ENCODE measurements around the gene VIPAS39. TPM values are rescaled to one million over a fixed set of nuclear protein-coding genes. Genes with fewer than 3 reads are reported as not detected.
"Not testable (repeated sequence)": the region's sequence is repeated elsewhere in the genome, so short reads cannot be mapped to it uniquely, and the experiment has no call there.

The VIPAS39 gene
- total and polyA plus RNA-seq, 9 donors: 19.9 to 24.0 (median 22.2) TPM

DNA sequence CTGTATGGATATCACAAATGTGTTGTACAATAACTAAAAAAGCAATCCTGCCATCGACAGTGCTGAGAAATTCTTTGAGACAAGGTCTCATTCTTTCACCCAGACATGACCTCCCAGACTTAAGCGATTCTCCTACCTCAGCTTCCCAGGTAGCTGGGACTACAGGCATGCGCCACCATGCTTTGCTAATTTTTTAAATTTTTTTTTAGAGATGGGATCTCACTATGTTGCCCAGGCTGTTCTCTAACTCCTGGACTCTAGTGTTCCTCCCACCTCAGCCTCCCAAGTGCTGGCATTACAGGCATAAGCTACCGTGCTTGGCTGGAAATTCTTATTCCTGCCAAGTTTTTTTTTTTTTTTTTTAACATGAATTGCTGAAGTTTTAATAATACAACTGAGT lies 17.5 kb downstream of the VIPAS39 start:
- no peak overlapping the region for H3K4me3 ChIP-seq (ENCODE audit: low read length)
- WGBS (ENCODE audit: insufficient coverage): no CpG with 5 or more reads among the region's 4 CpGs
- H3K9me3 ChIP-seq (replicated peaks; ENCODE audit: control insufficient read depth, low read depth, low read length): no peaks in the 10 kb centered on the region
- H3K27me3 ChIP-seq (ENCODE audit: control insufficient read depth, insufficient read depth, low read length): no peaks in the 10 kb centered on the region
- DNase-seq: no peak
- no peaks in the 10 kb centered on the region for H3K4me1 ChIP-seq (ENCODE audit: control insufficient read depth, insufficient read depth, low read length)
- H3K36me3 ChIP-seq (ENCODE audit: control insufficient read depth, insufficient read depth, low read length): peaks cover 62% of the 10 kb centered on the region
- H3K27ac ChIP-seq (ENCODE audit: low read length): no peak overlapping the region

DNA sequence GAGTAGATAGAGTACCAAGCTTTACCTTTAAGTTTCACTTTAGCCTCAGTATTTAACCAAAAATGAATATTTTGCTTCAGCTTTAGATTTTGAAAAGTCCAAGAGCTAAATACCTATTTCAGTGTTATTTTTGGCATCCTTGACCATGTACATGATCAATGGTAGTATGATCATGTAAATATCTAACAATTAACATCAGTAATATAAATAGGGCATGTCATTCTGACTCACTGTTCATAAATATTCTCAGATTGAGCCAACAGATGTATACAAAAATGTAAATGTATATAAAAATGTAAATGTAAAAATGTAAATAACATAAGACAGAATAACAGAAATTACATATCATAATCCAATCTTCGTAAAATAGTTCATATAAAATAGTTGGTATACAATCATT lies 18.8 kb downstream of the VIPAS39 start:
- no peaks in the 10 kb centered on the region for H3K9me3 ChIP-seq (replicated peaks; ENCODE audit: control insufficient read depth, low read depth, low read length)
- DNase-seq: no peak
- H3K27ac ChIP-seq (ENCODE audit: low read length): no peak overlapping the region
- H3K27me3 ChIP-seq (ENCODE audit: control insufficient read depth, insufficient read depth, low read length): no peaks in the 10 kb centered on the region
- H3K36me3 ChIP-seq (ENCODE audit: control insufficient read depth, insufficient read depth, low read length): peaks cover 64% of the 10 kb centered on the region
- no peak overlapping the region for H3K4me3 ChIP-seq (ENCODE audit: low read length)
- WGBS (ENCODE audit: insufficient coverage): no CpG with 5 or more reads among the region's 1 CpG
- H3K4me1 ChIP-seq (ENCODE audit: control insufficient read depth, insufficient read depth, low read length): no peaks in the 10 kb centered on the region

DNA sequence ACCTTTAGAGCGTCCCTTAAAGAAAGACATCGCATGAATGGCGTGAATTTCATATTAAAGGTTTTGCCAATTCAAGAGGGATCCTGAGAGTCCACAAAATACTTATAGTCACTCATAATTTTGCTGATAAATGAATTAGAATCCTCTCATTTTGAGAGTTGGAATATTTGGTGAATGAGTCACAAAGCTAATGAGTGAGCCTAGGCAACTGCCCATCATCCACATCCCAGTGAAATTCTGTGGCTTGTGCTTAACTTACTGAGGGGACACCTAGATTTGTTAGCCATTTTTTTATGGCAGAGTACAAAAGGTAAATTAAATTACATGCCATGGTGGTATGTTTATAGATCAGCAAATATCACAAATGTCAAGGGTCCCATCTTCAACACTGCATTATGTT lies 21.4 kb downstream of the VIPAS39 start:
- no peak for DNase-seq
- no peaks in the 10 kb centered on the region for H3K27me3 ChIP-seq (ENCODE audit: control insufficient read depth, insufficient read depth, low read length)
- peaks cover 43% of the 10 kb centered on the region for H3K36me3 ChIP-seq (ENCODE audit: control insufficient read depth, insufficient read depth, low read length)
- no peak overlapping the region for H3K27ac ChIP-seq (ENCODE audit: low read length)
- H3K4me3 ChIP-seq (ENCODE audit: low read length): no peak overlapping the region
- no peaks in the 10 kb centered on the region for H3K4me1 ChIP-seq (ENCODE audit: control insufficient read depth, insufficient read depth, low read length)
- no CpG with 5 or more reads among the region's 3 CpGs for WGBS (ENCODE audit: insufficient coverage)
- no peaks in the 10 kb centered on the region for H3K9me3 ChIP-seq (replicated peaks; ENCODE audit: control insufficient read depth, low read depth, low read length)

DNA sequence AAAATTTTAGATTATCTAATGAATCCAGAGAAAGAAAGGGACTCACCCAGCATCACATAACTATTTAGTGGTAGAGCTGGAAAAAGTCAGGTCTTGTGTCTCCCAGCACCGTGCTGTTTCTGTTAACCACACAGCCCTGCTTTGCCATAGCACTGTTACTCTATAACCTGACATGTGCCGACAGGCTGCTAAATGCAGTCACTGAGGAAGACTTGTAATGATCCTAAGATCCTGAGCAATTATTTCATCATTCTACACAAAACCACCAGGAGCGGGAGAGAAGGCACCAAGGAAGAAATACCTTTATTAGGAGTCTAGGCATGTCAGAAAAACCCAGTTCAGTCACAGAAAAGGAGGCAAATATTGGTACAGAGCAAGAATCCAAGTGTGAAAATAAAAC lies 31.0 kb downstream of the VIPAS39 start:
- H3K9me3 ChIP-seq (replicated peaks; ENCODE audit: control insufficient read depth, low read depth, low read length): no peaks in the 10 kb centered on the region
- H3K4me3 ChIP-seq (ENCODE audit: low read length): no peak overlapping the region
- no peak for DNase-seq
- peaks cover 75% of the 10 kb centered on the region for H3K36me3 ChIP-seq (ENCODE audit: control insufficient read depth, insufficient read depth, low read length)
- H3K27ac ChIP-seq (ENCODE audit: low read length): no peak overlapping the region
- no peaks in the 10 kb centered on the region for H3K27me3 ChIP-seq (ENCODE audit: control insufficient read depth, insufficient read depth, low read length)
- WGBS (ENCODE audit: insufficient coverage): no CpG with 5 or more reads among the region's 3 CpGs
- no peaks in the 10 kb centered on the region for H3K4me1 ChIP-seq (ENCODE audit: control insufficient read depth, insufficient read depth, low read length)

DNA sequence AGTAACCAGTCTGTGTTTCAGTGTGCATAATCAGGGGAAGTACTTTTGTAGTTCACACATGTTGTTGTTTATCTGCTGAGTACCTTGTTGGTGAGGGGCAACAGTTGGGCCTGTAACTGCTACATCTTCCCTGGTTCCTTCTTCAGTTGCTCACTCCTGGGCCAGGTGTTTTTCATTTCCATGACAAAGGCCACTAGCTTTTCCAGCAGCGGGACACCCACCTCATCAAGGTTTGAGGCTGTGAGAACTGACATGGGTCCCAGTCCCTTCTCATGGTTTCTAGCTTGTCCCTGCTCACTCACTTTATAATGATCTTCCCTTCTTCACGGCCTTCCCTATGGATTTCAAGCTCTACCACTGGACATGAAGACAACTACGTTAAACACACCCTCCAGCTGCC lies 32.5 kb downstream of the VIPAS39 start:
- Histone ChIP-seq H3K36me3 (ENCODE audit: control insufficient read depth, insufficient read depth, low read length) (peaks cover 75% of the 10 kb centered on the region), H3K4me1 (ENCODE audit: control insufficient read depth, insufficient read depth, low read length) (no peaks in the 10 kb centered on the region), H3K9me3 (replicated peaks; ENCODE audit: control insufficient read depth, low read depth, low read length) (peaks cover 7% of the 10 kb centered on the region), H3K27ac (ENCODE audit: low read length) (no peak overlapping the region), H3K4me3 (ENCODE audit: low read length) (no peak overlapping the region), H3K27me3 (ENCODE audit: control insufficient read depth, insufficient read depth, low read length) (no peaks in the 10 kb centered on the region)
- WGBS (ENCODE audit: insufficient coverage): 83% methylated on average over 2 of the region's 3 CpGs
- DNase-seq: no peak

DNA sequence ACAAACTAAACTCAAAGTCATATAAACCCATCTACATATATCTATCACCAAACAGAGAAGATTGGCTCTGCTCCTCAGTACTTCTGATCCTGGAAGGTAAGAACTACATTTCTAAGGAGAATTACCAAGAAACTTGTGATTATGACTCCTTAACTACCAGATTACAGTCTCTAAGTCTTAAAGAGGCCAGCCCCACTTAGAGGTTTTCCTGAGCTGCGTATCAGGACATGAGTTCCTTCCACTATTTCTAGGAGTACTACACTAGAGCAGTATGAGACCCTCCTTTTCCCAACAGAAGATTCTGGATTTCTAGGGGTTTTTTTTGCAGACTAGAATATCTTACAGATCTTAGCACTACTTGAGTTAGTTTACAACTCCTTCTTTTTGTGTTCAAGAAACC lies 34.0 kb downstream of the VIPAS39 start, which contains the start of gene NOXRED1:
TSS of gene NOXRED1 (minus strand) at position 101 of the 400 bp plus-strand sequence. CDS start 634 bp downstream, outside the sequence.
- H3K9me3 ChIP-seq (replicated peaks; ENCODE audit: control insufficient read depth, low read depth, low read length): peaks cover 14% of the 10 kb centered on the region
- no peaks in the 10 kb centered on the region for H3K4me1 ChIP-seq (ENCODE audit: control insufficient read depth, insufficient read depth, low read length)
- H3K27me3 ChIP-seq (ENCODE audit: control insufficient read depth, insufficient read depth, low read length): no peaks in the 10 kb centered on the region
- H3K27ac ChIP-seq (ENCODE audit: low read length): no peak within 1 kb of the TSS
- DNase-seq: no peak
- peaks cover 62% of the 10 kb centered on the region for H3K36me3 ChIP-seq (ENCODE audit: control insufficient read depth, insufficient read depth, low read length)
- WGBS (ENCODE audit: insufficient coverage): 100% methylated on average over 1 of the region's 1 CpG
- H3K4me3 ChIP-seq (ENCODE audit: low read length): no peak within 1 kb of the TSS

DNA sequence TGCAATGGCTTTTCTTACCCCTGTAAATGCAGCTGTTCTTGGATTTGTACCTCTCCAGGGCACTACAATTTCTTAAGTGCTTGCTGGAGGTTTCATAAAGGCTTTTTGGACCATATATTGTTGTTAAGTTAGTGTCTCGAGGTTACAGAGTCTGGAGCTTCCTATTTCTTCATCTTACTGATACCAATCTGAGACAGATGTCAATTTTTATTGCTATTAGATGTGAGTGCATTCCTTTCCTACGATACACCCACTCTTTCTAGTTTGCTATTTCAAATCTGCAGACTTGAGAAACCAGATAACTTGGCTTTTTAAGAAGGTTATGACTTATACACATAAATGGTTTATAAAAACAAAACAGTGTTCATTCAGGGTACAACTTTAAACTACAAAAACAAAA lies 36.2 kb downstream of the VIPAS39 start:
- Histone ChIP-seq H3K4me3 (ENCODE audit: low read length) (no peak overlapping the region), H3K4me1 (ENCODE audit: control insufficient read depth, insufficient read depth, low read length) (no peaks in the 10 kb centered on the region), H3K27ac (ENCODE audit: low read length) (no peak overlapping the region), H3K36me3 (ENCODE audit: control insufficient read depth, insufficient read depth, low read length) (peaks cover 41% of the 10 kb centered on the region), H3K9me3 (replicated peaks; ENCODE audit: control insufficient read depth, low read depth, low read length) (peaks cover 17% of the 10 kb centered on the region), H3K27me3 (ENCODE audit: control insufficient read depth, insufficient read depth, low read length) (no peaks in the 10 kb centered on the region)
- WGBS (ENCODE audit: insufficient coverage): no CpG with 5 or more reads among the region's 2 CpGs
- DNase-seq: no peak

DNA sequence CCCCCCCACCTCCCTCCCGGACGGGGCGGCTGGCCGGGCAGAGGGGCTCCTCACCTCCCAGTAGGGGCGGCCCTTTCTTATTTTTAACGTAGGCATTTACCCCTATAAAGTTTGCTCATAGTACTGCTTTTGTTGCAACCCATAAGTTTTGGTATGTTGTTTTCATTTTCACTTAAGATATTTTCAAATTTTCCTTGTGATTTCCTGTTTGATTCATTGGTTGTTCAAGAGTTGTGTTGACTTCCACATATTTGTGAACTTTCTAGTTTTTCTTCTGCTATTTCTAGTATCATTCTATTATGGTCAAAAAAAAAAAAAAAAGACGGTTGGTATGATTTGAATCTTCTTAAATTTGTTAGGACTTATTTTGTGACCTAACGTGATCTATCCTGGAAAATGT lies 40.6 kb downstream of the VIPAS39 start:
- no peak for DNase-seq
- no peak overlapping the region for H3K27ac ChIP-seq (ENCODE audit: low read length)
- peaks cover 8% of the 10 kb centered on the region for H3K36me3 ChIP-seq (ENCODE audit: control insufficient read depth, insufficient read depth, low read length)
- no peaks in the 10 kb centered on the region for H3K4me1 ChIP-seq (ENCODE audit: control insufficient read depth, insufficient read depth, low read length)
- H3K4me3 ChIP-seq (ENCODE audit: low read length): no peak overlapping the region
- WGBS (ENCODE audit: insufficient coverage): no CpG with 5 or more reads among the region's 8 CpGs
- H3K9me3 ChIP-seq (replicated peaks; ENCODE audit: control insufficient read depth, low read depth, low read length): peaks cover 17% of the 10 kb centered on the region
- H3K27me3 ChIP-seq (ENCODE audit: control insufficient read depth, insufficient read depth, low read length): no peaks in the 10 kb centered on the region

DNA sequence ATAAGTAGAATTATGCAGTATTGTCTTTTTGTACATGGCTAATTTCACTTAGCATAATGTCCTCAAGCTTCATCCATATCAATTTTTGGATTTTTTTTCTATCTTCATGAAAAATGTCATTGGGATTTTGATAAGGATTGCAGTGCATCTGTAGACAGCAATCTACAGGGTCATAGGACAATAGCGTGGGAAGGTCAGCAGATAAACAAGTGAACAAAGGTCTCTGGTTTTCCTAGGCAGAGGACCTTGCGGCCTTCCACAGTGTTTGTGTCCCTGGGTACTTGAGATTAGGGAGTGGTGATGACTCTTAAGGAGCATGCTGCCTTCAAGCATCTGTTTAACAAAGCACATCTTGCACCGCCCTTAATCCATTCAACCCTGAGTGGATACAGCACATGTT lies 41.3 kb downstream of the VIPAS39 start:
- DNase-seq; H3K27me3 ChIP-seq (ENCODE audit: control insufficient read depth, insufficient read depth, low read length); H3K4me3 ChIP-seq (ENCODE audit: low read length); H3K4me1 ChIP-seq (ENCODE audit: control insufficient read depth, insufficient read depth, low read length); H3K36me3 ChIP-seq (ENCODE audit: control insufficient read depth, insufficient read depth, low read length); H3K27ac ChIP-seq (ENCODE audit: low read length): not testable (repeated sequence)
- WGBS (ENCODE audit: insufficient coverage): no CpG with 5 or more reads among the region's 3 CpGs
- H3K9me3 ChIP-seq (replicated peaks; ENCODE audit: control insufficient read depth, low read depth, low read length): peaks cover 17% of the 10 kb centered on the region

DNA sequence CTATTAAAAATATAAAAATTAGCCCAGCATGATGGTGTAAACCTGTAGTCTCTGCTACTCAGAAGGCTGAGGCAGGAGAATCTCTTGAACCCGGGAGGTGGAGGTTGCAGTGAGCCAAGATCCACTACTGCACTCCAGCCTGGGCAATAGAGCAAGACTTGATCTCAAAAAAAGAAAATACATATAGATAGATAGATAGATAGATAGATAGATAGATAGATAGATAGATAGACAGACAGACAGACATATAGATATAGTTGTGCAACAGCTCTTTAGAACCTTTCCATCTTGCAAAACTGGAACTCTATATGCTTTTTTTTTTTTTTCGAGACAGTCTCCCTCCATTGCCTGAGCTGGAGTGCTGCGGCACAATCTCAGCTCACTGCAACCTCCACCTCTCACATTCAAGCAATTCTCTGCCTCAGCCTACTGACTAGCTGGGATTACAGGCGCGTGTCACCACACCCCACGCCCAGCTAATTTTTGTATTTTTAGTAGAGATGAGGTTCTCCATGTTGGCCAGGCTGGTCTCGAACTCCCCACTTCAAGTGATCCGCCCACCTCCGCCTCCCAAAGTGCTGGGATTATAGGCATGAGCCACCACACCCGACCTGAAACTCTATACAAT lies 41.9 kb downstream of the VIPAS39 start:
- H3K27me3 ChIP-seq (ENCODE audit: control insufficient read depth, insufficient read depth, low read length); H3K4me3 ChIP-seq (ENCODE audit: low read length); H3K36me3 ChIP-seq (ENCODE audit: control insufficient read depth, insufficient read depth, low read length); DNase-seq; H3K4me1 ChIP-seq (ENCODE audit: control insufficient read depth, insufficient read depth, low read length); H3K27ac ChIP-seq (ENCODE audit: low read length): not testable (repeated sequence)
- H3K9me3 ChIP-seq (replicated peaks; ENCODE audit: control insufficient read depth, low read depth, low read length): peaks cover 15% of the 10 kb centered on the region
- no CpG with 5 or more reads among the region's 10 CpGs for WGBS (ENCODE audit: insufficient coverage)

DNA sequence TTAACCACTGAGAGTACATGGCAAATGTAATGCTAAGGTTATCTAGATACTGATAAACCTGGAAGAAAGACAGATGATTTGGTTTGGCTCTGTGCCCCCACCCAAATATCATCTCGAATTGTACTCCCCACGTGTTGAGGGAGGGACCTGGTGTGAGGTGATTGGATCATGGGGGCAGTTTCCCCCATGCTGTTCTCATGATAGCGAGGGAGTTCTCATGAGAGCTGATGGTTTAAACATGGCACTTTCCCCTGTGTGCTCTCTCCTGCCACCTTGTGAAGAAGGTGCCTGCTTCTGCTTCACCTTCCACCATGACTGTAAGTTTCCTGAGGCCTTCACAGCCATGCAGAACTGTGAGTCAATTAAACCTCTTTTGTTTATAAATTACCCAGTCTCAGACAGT lies 48.3 kb downstream of the VIPAS39 start:
- H3K4me3 ChIP-seq (ENCODE audit: low read length): no peak overlapping the region
- DNase-seq: no peak
- 43% methylated on average over 1 of the region's 3 CpGs for WGBS (ENCODE audit: insufficient coverage)
- H3K9me3 ChIP-seq (replicated peaks; ENCODE audit: control insufficient read depth, low read depth, low read length): no peaks in the 10 kb centered on the region
- no peak overlapping the region for H3K27ac ChIP-seq (ENCODE audit: low read length)
- no peaks in the 10 kb centered on the region for H3K4me1 ChIP-seq (ENCODE audit: control insufficient read depth, insufficient read depth, low read length)
- H3K36me3 ChIP-seq (ENCODE audit: control insufficient read depth, insufficient read depth, low read length): no peaks in the 10 kb centered on the region
- H3K27me3 ChIP-seq (ENCODE audit: control insufficient read depth, insufficient read depth, low read length): no peaks in the 10 kb centered on the region

Data from muscle of leg (tissue), 11 donors.